GM21367 (cell line): ENCODE measurements around the gene CARS2.
"Not testable (repeated sequence)": the region's sequence is repeated elsewhere in the genome, so short reads cannot be mapped to it uniquely, and the experiment has no call there.

Experiments
- ATAC-seq: cut with Tn5 transposase; IDR thresholded peaks from one replicate; pipeline ENCODE4 v1.9.1; 2021; ENCODE audit not compliant: unreplicated experiment

Gene CARS2

DNA sequence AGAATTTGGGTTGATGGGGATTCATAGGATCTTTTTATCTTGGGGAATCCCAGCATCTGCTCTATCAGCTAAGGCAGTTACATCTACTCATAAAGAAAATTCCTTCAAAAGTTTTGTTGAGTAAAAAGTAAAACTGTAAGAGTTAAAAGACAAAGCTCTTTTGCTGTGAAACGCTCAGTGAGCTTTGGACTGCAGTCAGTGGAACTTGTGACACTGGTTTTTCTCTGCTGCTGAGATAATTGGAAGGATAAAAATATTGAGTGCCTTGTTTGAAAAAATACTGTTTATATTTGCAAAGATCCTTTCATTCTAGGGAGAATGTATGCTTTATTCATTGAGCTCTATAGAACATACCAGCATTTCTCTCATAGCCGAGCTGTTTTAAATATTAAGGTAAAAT is 85.3 kb downstream of the CARS2 start:
- ATAC-seq = no peak

DNA sequence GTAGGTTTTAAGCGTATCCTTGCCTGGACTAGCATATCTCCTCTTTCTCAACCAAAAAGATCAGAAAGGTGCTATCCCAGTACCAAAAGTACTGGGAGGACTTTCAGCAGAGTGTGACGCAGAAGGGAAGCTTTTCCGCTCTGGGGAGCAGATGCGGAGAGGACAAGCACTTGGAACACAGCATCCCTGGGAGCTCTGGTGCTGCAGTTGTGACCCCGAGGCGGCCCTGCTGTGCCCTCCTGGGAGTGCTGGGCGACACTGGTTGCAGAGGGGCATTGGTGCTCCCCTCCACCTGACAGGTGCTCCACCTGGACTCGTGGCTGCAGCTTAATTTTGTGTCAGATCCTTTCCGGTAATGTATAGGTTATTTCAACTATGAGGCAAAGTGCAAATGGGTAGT is 87.1 kb downstream of the CARS2 start:
- ATAC-seq = no peak

DNA sequence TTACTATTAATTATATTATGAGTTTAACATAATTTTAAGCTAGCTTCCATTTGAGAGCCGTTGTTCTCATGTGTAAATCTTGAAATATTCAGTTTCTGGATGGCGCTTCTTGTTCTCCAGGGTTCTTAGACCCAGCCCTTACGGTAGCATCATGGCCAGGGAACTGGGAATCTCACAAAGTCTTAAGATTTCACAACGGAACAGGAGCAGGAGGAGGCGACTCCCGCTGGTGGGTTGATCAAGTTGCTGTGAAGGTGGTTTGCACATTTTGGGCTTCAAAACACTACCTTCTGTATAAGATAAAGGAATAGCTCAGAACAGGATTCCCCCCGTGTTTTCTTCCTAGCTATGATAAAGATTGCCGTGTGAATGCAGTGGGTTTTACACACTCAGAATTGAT is 87.7 kb downstream of the CARS2 start:
- no peak for ATAC-seq

DNA sequence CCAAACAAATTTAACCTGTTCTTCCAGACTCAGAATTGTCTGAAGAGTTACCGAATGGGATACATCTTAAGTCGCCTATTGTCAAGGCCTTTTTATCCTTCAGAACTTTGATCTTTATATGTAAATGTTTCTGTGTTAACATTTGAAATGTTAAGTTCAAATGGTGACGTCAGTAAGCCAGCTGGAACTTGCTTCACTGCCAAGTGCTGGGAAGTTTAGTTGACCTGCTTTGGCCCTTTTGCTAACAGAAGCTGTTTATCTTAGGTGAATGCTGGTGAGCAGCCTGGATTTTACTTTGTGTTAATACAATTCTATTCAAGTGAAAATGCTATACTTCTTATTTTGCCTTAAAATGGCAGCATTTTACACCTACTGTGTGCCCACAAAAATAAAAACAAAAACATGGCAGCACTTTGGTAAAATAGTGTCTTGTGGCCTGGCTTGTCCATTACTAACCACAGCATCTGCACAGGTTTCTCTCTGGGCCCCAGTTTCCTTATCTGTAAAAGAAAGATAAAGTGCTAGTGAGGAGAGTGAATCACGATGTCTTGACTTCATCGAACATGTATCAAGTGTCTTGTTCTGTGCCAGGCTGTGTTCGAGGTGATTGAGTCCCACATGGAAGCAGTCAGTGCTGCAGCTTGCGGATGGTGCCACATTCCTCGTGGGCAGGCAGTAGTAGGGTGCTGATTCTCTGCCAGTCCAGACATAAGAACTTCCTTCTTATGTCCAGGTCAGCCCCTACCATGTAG is 88.4 kb downstream of the CARS2 start:
- ATAC-seq = no peak

DNA sequence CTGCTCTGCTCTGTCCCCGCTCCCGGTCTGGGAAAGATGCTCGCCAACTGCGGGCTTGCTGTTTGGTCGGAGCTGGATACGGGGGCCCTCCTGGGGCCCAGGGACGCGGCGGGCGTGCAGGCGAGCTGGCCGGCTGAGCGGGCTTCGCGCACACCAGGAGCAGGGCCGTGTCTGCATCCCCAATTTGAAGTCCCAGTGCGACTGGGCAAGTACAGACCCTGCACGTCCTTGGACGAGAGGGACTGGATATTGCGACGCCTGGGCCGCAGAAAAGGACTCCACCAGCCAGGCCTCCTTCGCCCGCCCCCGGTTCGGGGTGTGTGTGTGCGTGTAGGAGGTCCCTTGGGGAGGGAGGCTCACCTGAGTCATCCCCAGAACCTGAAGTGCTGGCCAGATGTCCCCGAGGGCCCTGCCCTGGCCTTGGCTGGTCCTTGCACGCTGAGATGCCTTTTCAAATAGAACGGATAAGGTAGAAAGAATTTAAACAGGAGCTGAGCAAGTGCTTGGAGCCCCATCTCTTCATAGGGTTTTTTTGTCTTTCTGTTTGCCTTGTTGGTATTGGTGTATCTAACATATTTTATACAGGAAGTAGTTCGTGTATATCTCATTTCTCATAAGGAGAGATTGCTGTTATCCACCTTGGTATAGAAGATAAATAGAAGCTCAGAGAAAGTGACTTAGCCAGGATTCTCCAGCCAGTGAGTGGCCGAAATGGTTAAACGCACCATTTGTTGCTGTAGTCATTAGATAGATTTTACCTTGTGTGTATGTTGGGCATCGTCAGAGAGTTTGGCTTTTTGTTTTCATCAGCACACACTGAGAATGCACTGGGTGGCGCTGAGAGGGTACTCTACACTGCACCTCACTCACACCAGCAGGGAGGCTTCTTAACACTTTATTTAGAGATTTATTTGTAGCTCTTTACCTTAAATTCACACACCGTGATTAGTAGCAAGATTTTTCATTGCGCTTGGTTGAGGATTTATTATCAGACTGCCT is 89.5 kb downstream of the CARS2 start:
- peak; percentile 47 for ATAC-seq

DNA sequence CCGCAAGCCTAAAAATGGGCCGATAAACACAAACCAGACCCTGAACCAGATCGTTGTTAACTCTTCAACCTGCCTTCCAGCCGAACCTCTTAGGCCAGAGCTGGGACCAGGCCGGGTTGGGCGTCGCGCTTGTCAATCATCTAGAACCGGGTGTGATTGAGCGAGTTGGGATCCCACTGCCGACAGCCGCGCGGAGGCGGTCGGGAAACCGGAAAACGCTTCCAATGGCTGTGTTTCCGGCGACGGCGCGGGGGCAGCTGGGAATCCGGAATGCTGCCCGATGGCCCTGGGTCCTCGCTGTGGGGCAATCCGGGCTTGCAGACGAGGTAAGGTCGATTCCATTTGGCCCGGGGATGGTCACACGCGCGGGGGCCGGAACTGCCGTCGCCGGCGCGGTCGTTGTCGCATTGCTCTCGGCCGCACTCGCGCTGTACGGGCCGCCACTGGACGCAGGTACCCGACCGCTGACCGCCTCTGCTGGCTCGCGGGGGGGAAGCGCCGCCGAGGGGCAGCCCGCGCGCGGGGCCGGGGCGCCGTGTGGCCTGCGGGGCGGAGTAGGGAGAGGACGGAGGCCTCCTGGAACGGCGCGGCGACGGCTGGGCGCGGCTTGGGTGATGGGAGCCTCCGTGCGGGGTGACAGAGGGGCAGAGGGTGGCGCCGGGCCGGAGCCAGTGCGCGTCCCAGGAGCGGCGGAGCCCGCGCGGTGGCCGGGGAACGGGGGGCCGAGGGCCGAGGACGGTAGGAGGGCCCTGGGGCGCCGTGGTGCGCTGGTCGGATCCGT is 90.4 kb downstream of the CARS2 start, which contains the start of gene NAXD:
Gene NAXD, plus strand, starts transcription at position 224 of the 781 bp plus-strand sequence. Its CDS starts 57 bp downstream, at position 281.
- ATAC-seq = peak; percentile 70

DNA sequence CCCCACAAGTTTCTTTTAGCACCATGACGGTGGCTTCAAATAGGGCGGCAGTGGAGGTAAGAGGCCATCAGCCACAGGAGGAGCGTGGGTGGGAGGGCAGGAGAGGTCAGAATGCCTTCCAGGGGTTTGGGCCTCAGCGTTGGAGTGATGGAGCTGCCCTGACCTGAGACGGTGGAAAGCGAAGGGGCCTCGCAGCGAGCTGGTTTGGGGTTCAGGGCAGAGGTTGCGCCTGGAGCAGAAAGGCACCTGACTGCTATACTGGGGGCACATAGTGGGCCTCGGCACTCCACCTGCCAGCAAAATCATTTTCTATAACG is 91.0 kb downstream of the CARS2 start:
- ATAC-seq = no peak

DNA sequence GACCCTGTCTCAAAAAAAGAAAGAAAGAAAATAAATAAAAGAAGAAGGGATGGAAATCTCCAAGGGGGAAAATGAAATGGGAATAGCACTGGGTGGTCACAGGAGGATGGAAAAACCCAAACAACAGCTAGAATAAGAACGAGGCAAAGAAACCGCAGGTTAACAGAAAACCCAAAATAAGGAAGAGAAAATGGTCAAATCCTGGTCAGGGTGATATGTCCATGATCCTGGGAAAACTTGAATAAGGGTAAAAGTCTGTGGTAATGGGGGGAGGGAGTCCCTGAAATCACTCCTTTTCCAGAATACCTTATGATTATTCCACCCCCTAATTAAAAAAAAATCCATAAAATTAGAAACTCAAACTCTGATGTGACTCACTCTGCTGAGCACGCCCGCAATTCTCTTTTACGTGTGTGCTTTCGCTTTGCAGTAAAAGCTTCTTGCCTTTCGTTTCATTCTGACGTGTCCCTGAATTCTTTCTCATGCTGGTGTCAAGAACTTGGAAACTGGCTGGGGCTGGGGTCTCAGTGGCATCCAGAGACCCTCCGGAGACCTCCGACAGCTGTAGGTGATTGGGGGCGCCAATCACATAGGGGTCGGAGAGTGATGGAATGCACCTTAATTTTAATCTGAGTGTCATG is 94.8 kb downstream of the CARS2 start:
- peak; percentile 40 for ATAC-seq

DNA sequence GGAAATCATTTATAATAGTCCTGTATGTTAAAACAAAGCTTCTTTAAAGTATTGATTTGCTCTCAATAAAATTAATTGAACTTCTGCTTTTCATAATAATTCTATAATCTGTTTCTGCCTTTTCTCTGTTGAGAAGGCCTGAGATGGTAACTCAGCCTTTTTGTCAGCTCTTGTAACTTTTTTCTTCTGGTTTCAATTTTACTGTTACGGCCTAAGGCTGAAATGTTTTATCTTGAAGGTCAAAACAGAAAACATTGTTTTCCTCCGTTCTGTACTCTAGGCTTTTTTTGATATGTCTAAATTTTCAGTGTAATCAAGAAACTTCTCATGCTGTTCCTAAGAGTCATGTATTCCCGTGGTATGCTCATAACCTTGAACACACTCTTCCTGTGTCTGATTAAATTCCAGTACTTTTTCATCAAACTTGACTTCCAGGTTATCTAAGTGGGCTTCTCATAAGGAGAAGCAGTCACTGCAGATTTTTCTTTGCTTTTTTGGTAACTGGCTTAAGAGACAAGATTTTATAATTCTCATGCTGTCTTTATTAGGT is 98.2 kb downstream of the CARS2 start:
- no peak for ATAC-seq

DNA sequence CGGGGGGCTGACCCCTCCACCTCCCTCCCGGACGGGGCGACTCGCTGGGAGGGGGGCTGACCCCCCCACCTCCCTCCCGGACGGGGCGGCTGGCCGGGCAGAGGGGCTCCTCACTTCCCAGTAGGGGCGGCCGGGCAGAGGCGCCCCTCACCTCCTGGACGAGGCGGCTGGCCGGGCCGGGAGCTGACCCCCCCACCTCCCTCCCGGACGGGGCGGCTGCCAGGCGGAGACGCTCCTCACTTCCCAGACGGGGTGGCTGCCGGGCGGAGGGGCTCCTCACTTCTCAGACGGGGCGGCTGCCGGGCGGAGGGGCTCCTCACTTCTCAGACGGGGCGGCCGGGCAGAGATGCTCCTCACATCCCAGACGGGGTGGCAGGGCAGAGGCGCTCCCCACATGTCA is 99.6 kb downstream of the CARS2 start:
- not testable (repeated sequence) for ATAC-seq

DNA sequence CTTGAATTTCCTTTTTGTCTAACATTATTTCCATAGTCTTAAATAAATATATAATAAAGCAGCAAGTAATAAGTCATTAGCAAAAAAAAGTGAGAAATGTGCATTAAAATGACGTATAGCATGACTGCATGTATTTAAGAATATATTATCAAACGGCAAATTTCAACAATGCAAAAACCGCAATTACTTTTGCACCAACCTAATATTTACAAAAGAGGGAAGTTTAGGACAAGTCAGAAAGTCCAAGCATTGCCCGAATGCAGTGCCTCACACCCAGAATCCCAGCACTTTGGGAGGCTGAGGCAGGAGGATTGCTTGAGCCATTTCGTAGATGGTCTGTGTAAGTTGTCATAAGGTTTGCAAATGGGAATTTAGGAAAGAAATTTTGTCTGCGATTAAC is 100.8 kb downstream of the CARS2 start:
- ATAC-seq = no peak

DNA sequence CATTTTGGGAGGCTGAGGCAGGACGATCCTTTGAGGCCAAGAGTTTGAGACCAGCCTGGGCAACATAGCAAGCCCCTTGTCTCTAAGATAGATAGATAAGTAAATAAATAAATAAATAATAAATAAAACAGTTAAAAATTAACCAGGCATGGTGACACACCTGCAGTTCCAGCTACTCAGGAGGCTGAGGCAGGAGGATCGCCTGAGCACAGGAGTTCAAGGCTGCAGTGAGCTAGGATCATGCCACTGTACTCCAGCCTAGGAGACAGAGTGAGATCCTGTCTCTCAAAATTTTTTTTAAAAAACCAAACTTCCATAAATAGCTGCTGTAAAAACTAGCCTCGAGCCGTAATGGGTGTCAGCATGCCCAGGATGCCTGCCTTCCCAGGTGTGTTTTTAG is 104.9 kb downstream of the CARS2 start:
- ATAC-seq = no peak

DNA sequence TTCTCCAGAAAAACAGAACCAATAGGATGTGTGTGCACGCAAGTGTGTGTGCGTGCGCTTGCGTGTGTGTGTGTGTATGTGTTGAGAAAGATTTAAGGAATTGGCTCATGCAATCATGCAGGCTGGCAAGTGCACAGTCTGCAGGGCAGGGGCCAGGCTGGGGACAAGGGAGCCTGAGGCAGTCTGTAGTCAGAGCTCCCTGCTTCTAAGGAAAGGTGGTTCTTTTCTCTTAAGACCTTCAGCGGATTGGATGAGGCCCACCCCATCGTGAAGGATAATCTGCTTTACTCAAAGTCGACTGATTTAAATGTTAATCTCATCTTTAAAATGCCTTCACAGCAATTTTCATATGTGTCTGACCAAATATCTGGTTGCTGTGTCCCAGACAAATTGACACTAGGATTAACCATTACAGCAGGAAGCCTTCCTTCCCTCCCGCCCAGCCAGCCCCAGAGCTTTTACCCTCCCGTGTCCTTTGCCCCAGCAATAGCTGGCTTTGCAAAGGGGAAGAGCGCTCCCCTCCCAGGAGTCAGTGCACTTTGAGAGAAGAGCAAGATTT is 105.6 kb downstream of the CARS2 start:
- ATAC-seq = no peak

DNA sequence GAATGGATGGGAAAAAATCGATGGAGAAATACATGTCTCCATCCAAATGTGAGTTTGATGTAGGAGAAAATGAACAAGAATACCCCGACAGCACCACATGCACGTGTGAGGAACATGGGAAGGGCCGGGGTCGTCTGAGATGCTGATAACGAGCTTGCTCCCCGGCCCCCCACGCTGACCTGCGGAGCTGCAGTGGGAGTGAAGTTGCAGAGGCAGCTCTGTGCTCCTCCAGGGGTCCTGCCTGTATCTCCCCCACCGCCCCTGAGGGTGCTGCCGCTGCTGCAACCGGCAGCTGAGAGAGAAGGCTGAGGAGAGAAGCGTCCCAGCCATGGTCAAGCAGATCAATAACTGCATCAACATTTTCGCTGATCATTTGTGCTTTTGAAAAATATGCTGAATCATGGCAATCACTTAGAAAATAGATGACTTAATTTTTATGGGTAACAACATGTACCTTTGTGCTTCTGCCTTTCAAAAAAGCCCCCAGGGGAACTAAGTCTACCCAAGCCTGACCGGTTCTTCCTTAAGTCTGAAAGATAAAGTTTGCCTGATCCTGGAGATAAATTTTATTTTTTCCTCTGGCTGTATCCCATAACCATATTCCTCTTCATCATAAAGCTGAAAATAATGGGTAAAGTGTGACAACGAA is 108.8 kb downstream of the CARS2 start:
- no peak for ATAC-seq

DNA sequence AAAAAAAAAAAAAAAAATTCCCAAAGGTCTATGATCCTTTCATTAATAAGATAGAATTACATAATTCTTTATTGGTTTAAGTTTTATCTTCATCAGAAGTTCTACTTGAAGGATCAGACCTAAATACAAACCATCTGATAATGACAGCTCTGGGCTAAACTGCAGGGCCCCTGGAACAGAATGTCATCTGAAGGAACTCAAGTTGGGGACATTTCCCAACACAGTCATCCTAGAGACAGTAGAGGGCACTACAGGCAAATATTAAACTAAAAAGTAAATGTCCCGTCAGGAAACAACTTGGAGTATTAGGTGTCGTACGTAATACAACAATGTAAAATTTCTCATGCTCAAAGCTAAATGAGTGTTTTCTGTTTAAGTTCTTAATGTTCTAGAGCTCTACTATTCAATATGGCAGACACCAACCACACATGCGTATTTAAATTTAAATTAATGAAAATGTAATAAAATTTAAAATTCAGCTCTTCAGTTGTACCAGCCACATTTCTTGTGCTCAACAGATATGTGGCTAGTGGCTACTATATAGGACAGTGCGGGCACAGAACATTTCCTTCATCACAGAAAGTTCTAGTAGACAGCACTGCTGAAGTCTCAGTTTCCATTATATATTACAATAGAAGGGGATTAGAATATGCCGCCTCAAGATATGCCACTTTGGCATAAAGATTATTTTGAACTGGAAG is 112.3 kb downstream of the CARS2 start:
- peak; percentile 92 for ATAC-seq

DNA sequence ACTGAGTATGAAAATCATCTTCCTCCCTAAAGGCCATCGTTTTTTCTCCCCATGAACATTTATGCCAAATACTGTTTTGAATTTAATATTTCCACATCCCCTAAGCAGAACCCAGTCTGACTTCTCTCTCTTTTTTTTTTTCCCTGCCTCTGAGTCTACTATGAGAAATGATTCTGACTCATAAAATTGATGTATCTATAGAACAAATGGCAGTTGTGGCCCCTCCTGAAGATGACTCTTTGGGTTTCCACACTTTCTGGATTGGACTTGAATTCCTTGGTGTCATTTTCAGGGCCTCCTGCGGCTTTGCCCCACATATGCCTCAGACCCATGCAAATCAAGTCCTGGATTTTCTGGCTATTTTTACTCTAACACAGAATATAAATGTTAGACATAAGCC is 113.3 kb downstream of the CARS2 start:
- ATAC-seq = no peak
